ENCODE results near the gene TIGD6. TPM values are rescaled to one million over a fixed set of nuclear protein-coding genes. Genes with fewer than 3 reads are reported as not detected.

The TIGD6 gene
- total RNA-seq = 2.8 and 6.5 TPM in 2 replicates

DNA sequence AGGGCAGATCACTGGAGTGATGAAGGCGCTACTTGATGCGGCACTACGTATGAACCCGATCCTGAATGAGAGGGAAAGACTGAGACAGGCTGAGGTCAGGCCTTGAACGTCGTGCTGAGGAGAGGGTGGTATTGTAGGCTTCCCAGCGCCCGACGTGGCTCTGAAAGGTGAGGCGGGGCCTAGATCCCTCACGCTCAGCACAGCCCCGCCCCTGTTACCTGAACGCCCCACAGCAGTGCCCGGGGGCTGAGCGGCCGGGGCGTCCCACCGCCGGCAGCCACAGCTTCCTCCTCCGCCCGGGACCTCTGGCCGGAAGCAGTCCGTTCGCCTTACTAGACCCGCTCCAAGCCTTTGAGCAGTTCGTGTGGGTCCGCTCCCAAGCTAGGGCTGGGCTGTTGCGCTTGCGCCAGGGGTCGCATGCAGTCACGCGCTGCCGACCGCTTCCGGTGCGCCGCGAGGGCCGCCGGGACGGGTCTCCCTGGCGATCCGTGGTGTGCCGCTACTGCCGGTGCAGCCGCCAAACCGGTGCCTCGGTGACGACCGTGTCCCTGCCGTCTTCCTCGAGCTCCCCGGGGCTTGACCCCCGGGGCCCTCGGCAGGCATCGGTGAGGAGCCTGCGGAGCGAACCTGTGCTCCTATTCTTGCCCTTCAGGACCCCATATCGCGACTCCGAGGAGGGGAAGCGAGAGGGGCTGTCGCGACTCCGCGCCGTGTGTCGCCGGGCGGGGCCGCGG is at the start of gene TIGD6, which contains the start of gene HMGXB3:
TSS of gene TIGD6 (minus strand) at position 399 of the 734 bp plus-strand sequence. CDS start 4,306 bp downstream, outside the sequence.
TSS of gene HMGXB3 (plus strand) at position 484 of the 734 bp plus-strand sequence. CDS start 4,114 bp downstream, outside the sequence.

GRCh38 chr5:149960272-149961185 is 39.9 kb downstream of the TIGD6 start, which contains the start of gene SLC26A2:
Gene SLC26A2, plus strand, starts transcription at chr5:149960758. Its CDS starts 16,895 bp downstream, at chr5:149977653.

DNA sequence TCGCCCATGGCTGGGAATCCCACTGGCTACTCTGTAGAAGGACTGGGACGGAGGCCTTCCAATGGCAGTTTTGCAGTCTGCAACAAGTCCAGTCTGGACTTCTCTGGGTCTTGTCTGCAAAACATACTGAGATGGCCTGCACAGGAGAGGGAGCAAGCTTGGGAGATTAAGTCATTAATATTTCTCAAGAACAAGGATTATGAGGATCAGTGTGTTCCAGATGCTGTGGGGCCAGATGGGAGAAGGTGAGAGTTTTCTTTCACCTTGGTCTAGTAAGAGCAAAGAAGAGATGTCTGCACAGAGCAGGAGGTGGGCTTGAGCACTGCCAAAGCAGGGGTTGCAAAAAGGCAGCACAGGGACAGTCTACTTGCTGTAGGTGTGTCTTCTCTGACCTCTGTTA is 55.8 kb downstream of the TIGD6 start, which contains the start of gene PDE6A:
TSS of gene PDE6A (minus strand) at position 128 of the 400 bp plus-strand sequence. CDS start at position 8, 120 bp downstream.

Other genes with a start within 250 kb of the TIGD6 start
- under 0.01 and 0.13 TPM in 2 replicates for gene PDE6A, start 55.9 kb downstream of the TIGD6 start, total RNA-seq
- gene SLC26A2, start 39.9 kb downstream of the TIGD6 start, total RNA-seq = 12.9 and 13.4 TPM in 2 replicates
- gene HMGXB3, start 85 bp upstream of the TIGD6 start, total RNA-seq = 24.6 and 24.7 TPM in 2 replicates
- gene CSF1R, start 85.9 kb upstream of the TIGD6 start, total RNA-seq = under 0.01 TPM in 1 of 2 replicates, not detected in the other
- gene PDGFRB, start 155.2 kb upstream of the TIGD6 start, total RNA-seq = 102 and 136 TPM in 2 replicates
- gene CDX1, start 166.1 kb upstream of the TIGD6 start, total RNA-seq = 0.78 TPM in 1 of 2 replicates, not detected in the other
- gene SLC6A7, start 189.4 kb upstream of the TIGD6 start, total RNA-seq = under 0.01 TPM in 1 of 2 replicates, not detected in the other

Measured in epithelial cell of alveolus of lung (primary cell).